Activated T-cell treated with anti-CD3 and anti-CD28 coated beads for 1 hour (primary cell): ENCODE results near the gene DSCAM.
"Not testable (repeated sequence)": the region's sequence is repeated elsewhere in the genome, so short reads cannot be mapped to it uniquely, and the experiment has no call there.

Source experiments
- DNase-seq: peaks from one replicate; pipeline ENCODE4 v3.0.0-alpha.2; 2020; ENCODE audit warnings: low read depth

Gene DSCAM

GRCh38 chr21:40320718-40321117, 526.2 kb downstream of the DSCAM start:
- not testable (repeated sequence) for DNase-seq

GRCh38 chr21:40318371-40318770, 528.6 kb downstream of the DSCAM start:
- no peak for DNase-seq

GRCh38 chr21:40316104-40316503, 530.9 kb downstream of the DSCAM start:
- no peak for DNase-seq

GRCh38 chr21:40315626-40316025, 531.3 kb downstream of the DSCAM start:
- no peak for DNase-seq

GRCh38 chr21:40313260-40313659, 533.7 kb downstream of the DSCAM start:
- DNase-seq, result no peak

- DNase-seq, result no peak
Measured at GRCh38 chr21:40300300-40300699, 546.7 kb downstream of the DSCAM start.

GRCh38 chr21:40299451-40299850, 547.5 kb downstream of the DSCAM start:
- no peak for DNase-seq

- DNase-seq, result no peak
Measured at GRCh38 chr21:40294345-40294744, 552.6 kb downstream of the DSCAM start.

- no peak for DNase-seq
Measured at GRCh38 chr21:40291560-40291959, 555.4 kb downstream of the DSCAM start.

- no peak for DNase-seq
Measured at GRCh38 chr21:40284409-40284808, 562.5 kb downstream of the DSCAM start.

- DNase-seq, result no peak
Measured at GRCh38 chr21:40282912-40283886, 563.8 kb downstream of the DSCAM start.

- DNase-seq, result no peak
Measured at GRCh38 chr21:40278345-40278744, 568.6 kb downstream of the DSCAM start.

- no peak for DNase-seq
Measured at GRCh38 chr21:40276001-40276400, 571.0 kb downstream of the DSCAM start.

- no peak for DNase-seq
Measured at GRCh38 chr21:40272037-40272436, 574.9 kb downstream of the DSCAM start.

GRCh38 chr21:40271164-40271563, 575.8 kb downstream of the DSCAM start:
- no peak for DNase-seq

GRCh38 chr21:40270047-40270446, 576.9 kb downstream of the DSCAM start:
- DNase-seq, result no peak

- no peak for DNase-seq
Measured at GRCh38 chr21:40269239-40269638, 577.7 kb downstream of the DSCAM start.

GRCh38 chr21:40258456-40258855, 588.5 kb downstream of the DSCAM start:
- not testable (repeated sequence) for DNase-seq

- DNase-seq, result no peak
Measured at GRCh38 chr21:40257342-40257741, 589.6 kb downstream of the DSCAM start.

GRCh38 chr21:40255518-40256444, 591.2 kb downstream of the DSCAM start:
- DNase-seq, result no peak

GRCh38 chr21:40254540-40255465, 592.2 kb downstream of the DSCAM start:
- DNase-seq, result no peak

- no peak for DNase-seq
Measured at GRCh38 chr21:40253112-40253511, 593.8 kb downstream of the DSCAM start.
